ENCODE measurements around the gene BFSP1. TPM values are rescaled to one million over a fixed set of nuclear protein-coding genes. Genes with fewer than 3 reads are reported as not detected.

BFSP1 gene
- total and polyA plus RNA-seq, 2 donors (not counting 3 experiments of a cell fraction or from before 2014, with no cell fraction given) = 3.1 to 5.2 TPM

- FAIRE-seq = no peak
- intact Hi-C loops (cut with micrococcal nuclease) = no loop called here
- CTCF ChIA-PET = interaction anchor here (1.5 to 3.6 kb wide), 2 partner anchors 17 to 645 kb away, joined by 4 to 17 read pairs; no protein-coding TSS in a partner anchor
Observed at GRCh38 chr20:17449031-17449430, 82.1 kb downstream of the BFSP1 start.

More at GRCh38 chr20:17449031-17449430, 82.1 kb downstream of the BFSP1 start:
- Histone ChIP-seq H3K4me3 (replicated peaks in 1 of 3; ENCODE audit: insufficient read depth in 1 of 3, low read depth in 1 of 3, low read length in 3 of 3) (no peak overlapping the region), H3K27ac (ENCODE audit: insufficient read depth, low read depth, low read length) (no peak overlapping the region), H3K4me1 (ENCODE audit: control insufficient read depth, extremely low read depth, insufficient read depth, low read length) (no peaks in the 10 kb centered on the region), H3K9me3 (replicated peaks; ENCODE audit: control insufficient read depth, insufficient read depth, low read length) (no peaks in the 10 kb centered on the region), H3K36me3 (ENCODE audit: control insufficient read depth in 2 of 2, extremely low read depth in 1 of 2, insufficient read depth in 2 of 2, low read length in 2 of 2) (no peaks in the 10 kb centered on the region), H3K9ac (replicated peaks; ENCODE audit: extremely low read depth, insufficient read depth, low read length) (no peak overlapping the region), H4K20me1 (replicated peaks; ENCODE audit: control insufficient read depth, extremely low read depth, insufficient read depth, low read length) (no peaks in the 10 kb centered on the region), H3K4me2 (ENCODE audit: insufficient read depth, low read length) (no peak overlapping the region), H3K9me1 (replicated peaks; ENCODE audit: control insufficient read depth, extremely low read depth, insufficient read depth, low read length) (no peaks in the 10 kb centered on the region), H3K79me2 (ENCODE audit: control insufficient read depth, insufficient read depth, low read length) (no peaks in the 10 kb centered on the region), H2AFZ (ENCODE audit: low read depth, low read length) (no peak overlapping the region), H3K27me3 (ENCODE audit: control insufficient read depth in 2 of 2, insufficient read depth in 2 of 2, low read length in 2 of 2) (peaks cover 0 to 5% of the 10 kb centered on the region in 2 experiments)
- DNase-seq (ENCODE audit: low read depth, low spot score) = no peak
- TF ChIP-seq, protein P1, sequence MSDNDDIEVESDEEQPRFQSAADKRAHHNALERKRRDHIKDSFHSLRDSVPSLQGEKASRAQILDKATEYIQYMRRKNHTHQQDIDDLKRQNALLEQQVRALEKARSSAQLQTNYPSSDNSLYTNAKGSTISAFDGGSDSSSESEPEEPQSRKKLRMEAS (IDR thresholded peaks at IDR 0.05; ENCODE audit: insufficient read depth, insufficient read length) = no peak
- TF ChIP-seq FOS (IDR thresholded peaks at IDR 0.05; ENCODE audit: borderline replicate concordance, insufficient read depth, low read length) (no peak), CTCF (IDR thresholded peaks at IDR 0.05; ENCODE audit: extremely low read depth in 1 of 2, insufficient read depth in 1 of 2, low read depth in 1 of 2, low read length in 2 of 2) (no peak), MYC (IDR thresholded peaks at IDR 0.05; ENCODE audit: low read depth, low read length) (no peak), JUN (IDR thresholded peaks at IDR 0.05; ENCODE audit: borderline replicate concordance, insufficient read depth, insufficient read length, low read depth) (no peak), GATA2 (IDR thresholded peaks at IDR 0.05; ENCODE audit: insufficient read depth, insufficient read length, low read depth, low read length) (no peak), POLR2A (IDR thresholded peaks at IDR 0.05; ENCODE audit: low read depth, low read length) (no peak), EZH2 (IDR thresholded peaks at IDR 0.05; ENCODE audit: borderline replicate concordance, low read depth, low read length, severe bottlenecking) (no peak), POLR2AphosphoS5 (IDR thresholded peaks at IDR 0.05; ENCODE audit: insufficient read depth, low read depth, low read length) (no peak)
- BruUV-seq (replicated peaks) = no TSS peak
- POLR2A ChIA-PET = no interaction called here
- dilution Hi-C loops (cut with MboI; ENCODE audit: extremely low pct_ligation_motif_present, low sequenced_read_pairs) = loop anchor here (25.0 kb wide), 1 partner anchor 637 kb away; no protein-coding TSS in a partner anchor

Measured in endothelial cell of umbilical vein (primary cell).